NCI-H1694 treated with DMSO at 0.1 percent for 48 hours (cell line): ENCODE data around the gene GPX5.
A peak's percentile ranks its signal among the peaks of the same experiment; 100 is the strongest.
"Not testable (repeated sequence)": the region's sequence is repeated elsewhere in the genome, so short reads cannot be mapped to it uniquely, and the experiment has no call there.

ENCODE experiments used
- DNase-seq: peaks from one replicate; lab custom pipeline; 2025; lab: John Stamatoyannopoulos, UW

Gene GPX5

GRCh38 chr6:28525496-28526039 is at the start of gene GPX5:
TSS of gene GPX5 (plus strand) at chr6:28525881. CDS start at chr6:28526014, 133 bp downstream.
- DNase-seq = no peak

GRCh38 chr6:28478518-28478917 is 47.2 kb upstream of the GPX5 start:
- no peak for DNase-seq

- DNase-seq = no peak
Measured at GRCh38 chr6:28480253-28480932, 45.3 kb upstream of the GPX5 start.

- DNase-seq = no peak
Measured at GRCh38 chr6:28485482-28485881, 40.2 kb upstream of the GPX5 start.

- no peak for DNase-seq
Measured at GRCh38 chr6:28486533-28486932, 39.1 kb upstream of the GPX5 start.

- DNase-seq = no peak
Measured at GRCh38 chr6:28486988-28487742, 38.5 kb upstream of the GPX5 start.

- peak; percentile 68 for DNase-seq
Measured at GRCh38 chr6:28488916-28489365, 36.7 kb upstream of the GPX5 start.

GRCh38 chr6:28489366-28490204 is 36.1 kb upstream of the GPX5 start:
- peak; percentile 33 for DNase-seq

- peak; percentile 33 for DNase-seq
Measured at GRCh38 chr6:28490205-28490890, 35.3 kb upstream of the GPX5 start.

GRCh38 chr6:28491984-28492317 is 33.7 kb upstream of the GPX5 start:
- DNase-seq = no peak

GRCh38 chr6:28496099-28496779 is 29.4 kb upstream of the GPX5 start:
- DNase-seq = peak; percentile 17

GRCh38 chr6:28497306-28497705 is 28.4 kb upstream of the GPX5 start:
- DNase-seq = no peak

- DNase-seq = no peak
Measured at GRCh38 chr6:28497893-28498292, 27.8 kb upstream of the GPX5 start.

GRCh38 chr6:28501259-28501658 is 24.4 kb upstream of the GPX5 start:
- no peak for DNase-seq

GRCh38 chr6:28502136-28502535 is 23.5 kb upstream of the GPX5 start:
- not testable (repeated sequence) for DNase-seq

- DNase-seq = not testable (repeated sequence)
Measured at GRCh38 chr6:28502709-28503305, 22.9 kb upstream of the GPX5 start.

GRCh38 chr6:28505733-28506132 is 19.9 kb upstream of the GPX5 start:
- no peak for DNase-seq

GRCh38 chr6:28506807-28507475 is 18.7 kb upstream of the GPX5 start:
- no peak for DNase-seq

GRCh38 chr6:28511628-28512300 is 13.9 kb upstream of the GPX5 start:
- DNase-seq = no peak

GRCh38 chr6:28512387-28512786 is 13.3 kb upstream of the GPX5 start:
- not testable (repeated sequence) for DNase-seq
